GM21717 (cell line): ENCODE measurements around the gene MTNR1A.
"Not testable (repeated sequence)": the region's sequence is repeated elsewhere in the genome, so short reads cannot be mapped to it uniquely, and the experiment has no call there.

Experiments
- ATAC-seq: cut with Tn5 transposase; IDR thresholded peaks from one replicate; pipeline ENCODE4 v1.9.1; 2021; ENCODE audit warnings: mild to moderate bottlenecking, moderate library complexity; ENCODE audit not compliant: unreplicated experiment

Gene MTNR1A

GRCh38 chr4:186563761-186564160 is 8.4 kb upstream of the MTNR1A start:
- no peak for ATAC-seq

GRCh38 chr4:186561748-186562147 is 6.4 kb upstream of the MTNR1A start:
- no peak for ATAC-seq

GRCh38 chr4:186560647-186561046 is 5.3 kb upstream of the MTNR1A start:
- ATAC-seq = no peak

- no peak for ATAC-seq
Measured at GRCh38 chr4:186557486-186557885, 2.1 kb upstream of the MTNR1A start.

GRCh38 chr4:186557061-186557460 is 1.7 kb upstream of the MTNR1A start:
- ATAC-seq = no peak

- no peak for ATAC-seq
Measured at GRCh38 chr4:186554539-186554913, 841 bp downstream of the MTNR1A start.

- no peak for ATAC-seq
Measured at GRCh38 chr4:186553717-186554116, 1.6 kb downstream of the MTNR1A start.

- no peak for ATAC-seq
Measured at GRCh38 chr4:186551849-186552248, 3.5 kb downstream of the MTNR1A start.

- ATAC-seq = no peak
Measured at GRCh38 chr4:186545436-186545835, 9.9 kb downstream of the MTNR1A start.

GRCh38 chr4:186543206-186543605 is 12.2 kb downstream of the MTNR1A start:
- no peak for ATAC-seq

- ATAC-seq = no peak
Measured at GRCh38 chr4:186541801-186542200, 13.6 kb downstream of the MTNR1A start.

- no peak for ATAC-seq
Measured at GRCh38 chr4:186537843-186538521, 17.4 kb downstream of the MTNR1A start.

- ATAC-seq = no peak
Measured at GRCh38 chr4:186536285-186536684, 19.1 kb downstream of the MTNR1A start.

- ATAC-seq = no peak
Measured at GRCh38 chr4:186534056-186534455, 21.3 kb downstream of the MTNR1A start.

GRCh38 chr4:186523927-186524326 is 31.4 kb downstream of the MTNR1A start:
- ATAC-seq = not testable (repeated sequence)

- no peak for ATAC-seq
Measured at GRCh38 chr4:186516287-186516686, 39.1 kb downstream of the MTNR1A start.

- no peak for ATAC-seq
Measured at GRCh38 chr4:186514271-186514950, 41.0 kb downstream of the MTNR1A start.

GRCh38 chr4:186504771-186505170 is 50.6 kb downstream of the MTNR1A start:
- ATAC-seq = not testable (repeated sequence)

- no peak for ATAC-seq
Measured at GRCh38 chr4:186502231-186502630, 53.1 kb downstream of the MTNR1A start.

- ATAC-seq = no peak
Measured at GRCh38 chr4:186501554-186501953, 53.8 kb downstream of the MTNR1A start.

GRCh38 chr4:186500721-186501304 is 54.6 kb downstream of the MTNR1A start:
- ATAC-seq = no peak

- ATAC-seq = no peak
Measured at GRCh38 chr4:186499467-186499866, 55.9 kb downstream of the MTNR1A start.
